ENCODE data around the gene PPP1R12C.
"Not testable (repeated sequence)": the region's sequence is repeated elsewhere in the genome, so short reads cannot be mapped to it uniquely, and the experiment has no call there.

The PPP1R12C gene

DNA sequence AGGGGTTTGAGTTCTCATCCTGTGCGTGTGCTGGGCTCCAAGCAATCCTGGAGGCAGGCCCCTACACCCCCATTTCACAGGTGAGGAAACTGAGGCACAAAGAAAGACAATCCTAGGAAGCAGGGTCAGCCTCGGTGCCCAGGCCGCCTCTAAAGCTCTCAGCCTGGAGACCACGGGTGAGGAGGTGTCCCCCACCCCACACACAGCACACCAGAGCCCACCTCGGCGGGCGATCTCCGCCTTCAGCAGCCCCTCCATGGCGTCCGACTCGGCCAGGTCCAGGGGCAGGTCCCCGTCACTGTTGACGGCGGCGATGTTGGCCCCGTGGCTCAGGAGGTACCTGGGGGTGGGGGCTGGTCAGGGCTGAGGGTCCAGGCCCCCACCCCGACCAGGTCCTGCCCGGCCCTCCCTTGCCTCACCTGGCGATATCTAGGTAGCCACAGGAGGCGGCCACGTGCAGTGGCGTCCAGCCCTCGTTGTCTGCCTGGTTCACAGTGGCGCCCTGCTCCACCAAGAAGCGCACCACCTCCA, 5.1 kb downstream of the PPP1R12C start:
- no peak for ATAC-seq
- no peak for TF ChIP-seq OSR1 (CRISPR knock-in tag; IDR thresholded peaks at IDR 0.05)
- no peak for TF ChIP-seq PPARA (CRISPR knock-in tag; IDR thresholded peaks at IDR 0.05; ENCODE audit: borderline replicate concordance)
- no peak for TF ChIP-seq RARB (CRISPR knock-in tag; IDR thresholded peaks at IDR 0.05)
- no peak for TF ChIP-seq ZC3H10 (CRISPR knock-in tag; IDR thresholded peaks at IDR 0.05)

DNA sequence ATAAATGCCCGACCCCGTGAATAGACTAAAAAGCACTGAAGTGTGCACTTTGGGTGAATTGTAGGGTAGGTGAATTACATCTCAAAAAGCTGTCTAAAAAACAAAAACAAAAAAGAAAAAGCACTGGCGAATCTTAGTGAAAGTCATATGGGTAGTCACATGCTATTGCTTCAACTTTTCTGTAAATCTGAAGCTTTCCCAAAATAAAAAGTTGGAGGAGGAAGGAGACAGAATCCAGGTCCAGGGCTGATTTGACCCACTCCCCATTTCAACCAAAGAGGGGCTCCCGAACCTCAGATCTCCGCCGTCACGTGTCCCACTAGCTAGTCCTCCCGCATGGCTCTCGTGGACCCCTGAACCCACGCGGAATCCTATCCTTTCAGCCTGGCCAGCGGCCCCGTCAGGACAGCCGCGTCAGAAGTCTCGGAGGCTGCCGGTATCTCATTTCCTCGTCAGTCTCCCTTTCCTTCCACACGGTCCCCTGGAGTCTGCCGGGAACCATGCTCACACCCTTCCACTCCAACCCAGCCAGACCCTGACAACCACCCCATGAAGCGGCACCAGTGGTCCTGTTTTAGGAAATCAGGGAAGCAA, 6.1 kb downstream of the PPP1R12C start:
- TF ChIP-seq, protein P1, sequence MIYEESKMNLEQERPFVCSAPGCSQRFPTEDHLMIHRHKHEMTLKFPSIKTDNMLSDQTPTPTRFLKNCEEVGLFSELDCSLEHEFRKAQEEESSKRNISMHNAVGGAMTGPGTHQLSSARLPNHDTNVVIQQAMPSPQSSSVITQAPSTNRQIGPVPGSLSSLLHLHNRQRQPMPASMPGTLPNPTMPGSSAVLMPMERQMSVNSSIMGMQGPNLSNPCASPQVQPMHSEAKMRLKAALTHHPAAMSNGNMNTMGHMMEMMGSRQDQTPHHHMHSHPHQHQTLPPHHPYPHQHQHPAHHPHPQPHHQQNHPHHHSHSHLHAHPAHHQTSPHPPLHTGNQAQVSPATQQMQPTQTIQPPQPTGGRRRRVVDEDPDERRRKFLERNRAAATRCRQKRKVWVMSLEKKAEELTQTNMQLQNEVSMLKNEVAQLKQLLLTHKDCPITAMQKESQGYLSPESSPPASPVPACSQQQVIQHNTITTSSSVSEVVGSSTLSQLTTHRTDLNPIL (CRISPR knock-in tag; IDR thresholded peaks at IDR 0.05; ENCODE audit: low read depth): no peak
- no peak for TF ChIP-seq PPARA (CRISPR knock-in tag; IDR thresholded peaks at IDR 0.05; ENCODE audit: borderline replicate concordance)
- TF ChIP-seq TCF4 (CRISPR knock-in tag; IDR thresholded peaks at IDR 0.05; ENCODE audit: borderline replicate concordance): no peak
- TF ChIP-seq ZFP3 (CRISPR knock-in tag; IDR thresholded peaks at IDR 0.05): no peak
- TF ChIP-seq ZFP30 (CRISPR knock-in tag; IDR thresholded peaks at IDR 0.05): no peak
- TF ChIP-seq ZNF8 (CRISPR knock-in tag; IDR thresholded peaks at IDR 0.05): no peak
- TF ChIP-seq ZC3H10 (CRISPR knock-in tag; IDR thresholded peaks at IDR 0.05): no peak
- no peak for ATAC-seq

DNA sequence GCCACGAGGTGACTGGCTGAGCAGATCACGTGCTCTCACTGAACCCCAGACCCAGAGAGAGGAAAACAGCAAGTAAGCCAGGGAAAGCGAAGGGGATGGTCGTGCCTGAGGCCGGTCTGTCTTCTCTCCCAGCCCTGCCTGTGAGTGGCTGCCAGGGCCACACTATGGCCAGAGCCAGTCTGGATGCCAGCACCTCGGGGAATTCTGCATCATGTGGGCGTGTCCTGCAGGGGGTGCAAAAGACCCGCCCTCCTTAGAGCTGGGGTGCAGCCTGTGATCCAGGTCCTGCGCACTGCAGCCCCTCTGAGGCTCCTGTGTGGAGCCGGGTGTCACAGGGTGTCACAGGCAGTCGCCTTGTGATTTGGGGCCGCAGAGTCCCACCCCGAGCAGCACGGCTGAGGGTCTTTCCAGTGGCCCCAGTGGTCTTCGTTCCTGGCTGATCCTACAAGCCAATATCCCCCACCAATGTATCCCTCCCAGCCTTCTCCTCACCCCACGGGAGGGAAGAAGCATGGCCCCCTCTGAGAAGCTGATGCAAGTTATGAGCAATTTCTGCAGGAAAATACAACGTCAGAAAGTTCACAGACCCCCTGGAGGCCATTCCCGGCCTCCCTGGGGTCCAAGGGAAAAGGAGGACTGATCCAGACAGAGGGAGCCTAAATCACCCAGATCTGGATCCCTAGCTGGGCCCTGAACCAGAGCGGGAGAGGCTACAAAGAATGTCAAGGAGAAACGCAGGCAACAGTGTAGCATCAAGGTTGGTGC, 7.7 kb downstream of the PPP1R12C start:
- TF ChIP-seq, protein P1 (CRISPR knock-in tag; IDR thresholded peaks at IDR 0.05; ENCODE audit: low read depth): no peak
- no peak for TF ChIP-seq SNAI2 (CRISPR knock-in tag; IDR thresholded peaks at IDR 0.05)
- TF ChIP-seq, protein P2, sequence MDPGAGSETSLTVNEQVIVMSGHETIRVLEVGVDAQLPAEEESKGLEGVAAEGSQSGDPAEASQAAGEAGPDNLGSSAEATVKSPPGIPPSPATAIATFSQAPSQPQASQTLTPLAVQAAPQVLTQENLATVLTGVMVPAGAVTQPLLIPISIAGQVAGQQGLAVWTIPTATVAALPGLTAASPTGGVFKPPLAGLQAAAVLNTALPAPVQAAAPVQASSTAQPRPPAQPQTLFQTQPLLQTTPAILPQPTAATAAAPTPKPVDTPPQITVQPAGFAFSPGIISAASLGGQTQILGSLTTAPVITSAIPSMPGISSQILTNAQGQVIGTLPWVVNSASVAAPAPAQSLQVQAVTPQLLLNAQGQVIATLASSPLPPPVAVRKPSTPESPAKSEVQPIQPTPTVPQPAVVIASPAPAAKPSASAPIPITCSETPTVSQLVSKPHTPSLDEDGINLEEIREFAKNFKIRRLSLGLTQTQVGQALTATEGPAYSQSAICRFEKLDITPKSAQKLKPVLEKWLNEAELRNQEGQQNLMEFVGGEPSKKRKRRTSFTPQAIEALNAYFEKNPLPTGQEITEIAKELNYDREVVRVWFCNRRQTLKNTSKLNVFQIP (CRISPR knock-in tag; IDR thresholded peaks at IDR 0.05; ENCODE audit: borderline replicate concordance, low read depth): no peak
- TF ChIP-seq OSR1 (CRISPR knock-in tag; IDR thresholded peaks at IDR 0.05): no peak
- TF ChIP-seq CSDC2 (CRISPR knock-in tag; IDR thresholded peaks at IDR 0.05): no peak
- no peak for TF ChIP-seq ZNF8 (CRISPR knock-in tag; IDR thresholded peaks at IDR 0.05)
- no peak for TF ChIP-seq ZNF565 (CRISPR knock-in tag; conservative IDR thresholded peaks at IDR 0.05; ENCODE audit: low read depth)
- no peak for TF ChIP-seq TCF4 (CRISPR knock-in tag; IDR thresholded peaks at IDR 0.05; ENCODE audit: borderline replicate concordance)
- no peak for TF ChIP-seq ZC3H10 (CRISPR knock-in tag; IDR thresholded peaks at IDR 0.05)
- TF ChIP-seq ISL1 (CRISPR knock-in tag; IDR thresholded peaks at IDR 0.05): no peak
- no peak for TF ChIP-seq ZFP3 (CRISPR knock-in tag; IDR thresholded peaks at IDR 0.05)
- TF ChIP-seq TOX (CRISPR knock-in tag; IDR thresholded peaks at IDR 0.05; ENCODE audit: borderline replicate concordance): no peak
- TF ChIP-seq ZFP30 (CRISPR knock-in tag; IDR thresholded peaks at IDR 0.05): no peak
- TF ChIP-seq, protein P3, sequence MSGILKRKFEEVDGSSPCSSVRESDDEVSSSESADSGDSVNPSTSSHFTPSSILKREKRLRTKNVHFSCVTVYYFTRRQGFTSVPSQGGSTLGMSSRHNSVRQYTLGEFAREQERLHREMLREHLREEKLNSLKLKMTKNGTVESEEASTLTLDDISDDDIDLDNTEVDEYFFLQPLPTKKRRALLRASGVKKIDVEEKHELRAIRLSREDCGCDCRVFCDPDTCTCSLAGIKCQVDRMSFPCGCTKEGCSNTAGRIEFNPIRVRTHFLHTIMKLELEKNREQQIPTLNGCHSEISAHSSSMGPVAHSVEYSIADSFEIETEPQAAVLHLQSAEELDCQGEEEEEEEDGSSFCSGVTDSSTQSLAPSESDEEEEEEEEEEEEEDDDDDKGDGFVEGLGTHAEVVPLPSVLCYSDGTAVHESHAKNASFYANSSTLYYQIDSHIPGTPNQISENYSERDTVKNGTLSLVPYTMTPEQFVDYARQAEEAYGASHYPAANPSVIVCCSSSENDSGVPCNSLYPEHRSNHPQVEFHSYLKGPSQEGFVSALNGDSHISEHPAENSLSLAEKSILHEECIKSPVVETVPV (CRISPR knock-in tag; IDR thresholded peaks at IDR 0.05): no peak
- TF ChIP-seq PPARA (CRISPR knock-in tag; IDR thresholded peaks at IDR 0.05; ENCODE audit: borderline replicate concordance): no peak
- no peak for TF ChIP-seq BACH2 (CRISPR knock-in tag; IDR thresholded peaks at IDR 0.05; ENCODE audit: borderline replicate concordance)
- TF ChIP-seq, protein P4, sequence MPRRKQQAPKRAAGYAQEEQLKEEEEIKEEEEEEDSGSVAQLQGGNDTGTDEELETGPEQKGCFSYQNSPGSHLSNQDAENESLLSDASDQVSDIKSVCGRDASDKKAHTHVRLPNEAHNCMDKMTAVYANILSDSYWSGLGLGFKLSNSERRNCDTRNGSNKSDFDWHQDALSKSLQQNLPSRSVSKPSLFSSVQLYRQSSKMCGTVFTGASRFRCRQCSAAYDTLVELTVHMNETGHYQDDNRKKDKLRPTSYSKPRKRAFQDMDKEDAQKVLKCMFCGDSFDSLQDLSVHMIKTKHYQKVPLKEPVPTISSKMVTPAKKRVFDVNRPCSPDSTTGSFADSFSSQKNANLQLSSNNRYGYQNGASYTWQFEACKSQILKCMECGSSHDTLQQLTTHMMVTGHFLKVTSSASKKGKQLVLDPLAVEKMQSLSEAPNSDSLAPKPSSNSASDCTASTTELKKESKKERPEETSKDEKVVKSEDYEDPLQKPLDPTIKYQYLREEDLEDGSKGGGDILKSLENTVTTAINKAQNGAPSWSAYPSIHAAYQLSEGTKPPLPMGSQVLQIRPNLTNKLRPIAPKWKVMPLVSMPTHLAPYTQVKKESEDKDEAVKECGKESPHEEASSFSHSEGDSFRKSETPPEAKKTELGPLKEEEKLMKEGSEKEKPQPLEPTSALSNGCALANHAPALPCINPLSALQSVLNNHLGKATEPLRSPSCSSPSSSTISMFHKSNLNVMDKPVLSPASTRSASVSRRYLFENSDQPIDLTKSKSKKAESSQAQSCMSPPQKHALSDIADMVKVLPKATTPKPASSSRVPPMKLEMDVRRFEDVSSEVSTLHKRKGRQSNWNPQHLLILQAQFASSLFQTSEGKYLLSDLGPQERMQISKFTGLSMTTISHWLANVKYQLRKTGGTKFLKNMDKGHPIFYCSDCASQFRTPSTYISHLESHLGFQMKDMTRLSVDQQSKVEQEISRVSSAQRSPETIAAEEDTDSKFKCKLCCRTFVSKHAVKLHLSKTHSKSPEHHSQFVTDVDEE (CRISPR knock-in tag; IDR thresholded peaks at IDR 0.05): no peak
- TF ChIP-seq RARB (CRISPR knock-in tag; IDR thresholded peaks at IDR 0.05): no peak
- no peak for TF ChIP-seq ESRRG (CRISPR knock-in tag; IDR thresholded peaks at IDR 0.05)
- no peak for TF ChIP-seq ZNF70 (CRISPR knock-in tag; IDR thresholded peaks at IDR 0.05)

DNA sequence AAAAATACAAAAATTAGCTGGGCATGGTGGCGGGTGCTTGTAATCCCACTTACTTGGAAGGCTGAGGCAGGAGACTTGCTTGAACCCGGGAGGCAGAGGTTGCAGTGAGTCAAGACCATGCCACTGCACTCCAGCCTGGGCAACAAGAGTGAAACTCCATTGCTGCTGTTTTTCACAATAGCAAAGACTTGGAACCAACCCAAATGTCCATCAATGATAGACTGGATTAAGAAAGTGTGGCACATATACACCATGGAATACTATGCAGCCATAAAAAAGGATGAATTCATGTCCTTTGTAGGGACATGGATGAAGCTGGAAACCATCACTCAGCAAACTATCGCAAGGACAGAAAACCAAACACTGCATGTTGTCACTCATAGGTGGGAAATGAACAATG, 10.2 kb downstream of the PPP1R12C start:
- ATAC-seq: not testable (repeated sequence)

More for the DNA sequence above, 7.7 kb downstream of the PPP1R12C start:
- ATAC-seq: no peak
